T-helper 22 cell (primary cell): ENCODE measurements around the gene TLE6.
"Not testable (repeated sequence)": the region's sequence is repeated elsewhere in the genome, so short reads cannot be mapped to it uniquely, and the experiment has no call there.

Source experiments
- DNase-seq: peaks from one replicate; pipeline ENCODE4 v3.0.0-alpha.2; 2020; ENCODE audit warnings: low read depth

The TLE6 gene

GRCh38 chr19:3004522-3004921, 27.2 kb downstream of the TLE6 start:
- DNase-seq = no peak

GRCh38 chr19:3005345-3005744, 28.0 kb downstream of the TLE6 start:
- DNase-seq = no peak

GRCh38 chr19:3006075-3006767, 28.9 kb downstream of the TLE6 start:
- DNase-seq = no peak

DNA sequence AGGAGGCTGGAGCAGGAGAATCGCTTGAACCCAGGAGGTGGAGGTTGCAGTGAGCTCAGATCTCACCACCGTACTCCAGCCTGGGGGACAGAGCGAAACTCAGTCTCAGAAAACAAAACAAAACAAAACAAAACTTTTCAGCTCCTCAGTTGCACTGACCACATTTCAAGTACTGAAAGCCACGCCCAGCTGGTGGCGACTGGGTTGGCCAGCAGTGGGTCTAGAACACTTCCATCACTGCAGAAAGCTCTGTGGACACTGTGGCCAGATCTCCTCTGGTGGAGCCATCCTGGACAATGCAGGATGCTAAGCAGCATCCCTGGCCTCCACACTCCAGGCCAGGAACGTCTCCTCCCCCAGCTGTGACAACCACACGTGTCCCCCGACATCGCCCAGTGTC, 30.6 kb downstream of the TLE6 start:
- DNase-seq = no peak

- no peak for DNase-seq
Measured at GRCh38 chr19:3008994-3009393, 31.6 kb downstream of the TLE6 start.

DNA sequence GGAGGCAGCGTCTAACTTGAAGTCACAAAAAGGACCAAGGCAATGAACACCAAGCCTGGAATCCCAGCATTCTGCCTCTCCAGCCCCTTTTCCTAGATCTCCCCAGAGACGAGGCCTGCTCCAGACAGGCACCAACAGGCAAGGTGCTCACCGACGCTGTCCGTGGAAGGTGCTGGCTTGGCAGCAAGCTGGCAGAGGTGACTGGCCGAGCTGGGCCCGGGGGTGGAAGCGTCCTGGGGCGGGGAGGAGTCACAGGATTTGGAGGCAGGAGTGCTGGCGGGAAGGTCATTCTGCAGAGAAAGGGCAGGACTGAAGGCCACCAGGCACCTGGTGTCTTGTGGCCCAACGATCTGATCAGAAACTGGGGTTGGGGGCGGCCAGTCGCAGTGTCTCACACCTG, 33.5 kb downstream of the TLE6 start:
- no peak for DNase-seq

- not testable (repeated sequence) for DNase-seq
Measured at GRCh38 chr19:3012059-3012458, 34.7 kb downstream of the TLE6 start.

- no peak for DNase-seq
Measured at GRCh38 chr19:3012621-3013262, 35.4 kb downstream of the TLE6 start.

- no peak for DNase-seq
Measured at GRCh38 chr19:3013263-3013725, 35.9 kb downstream of the TLE6 start.

GRCh38 chr19:3014135-3014534, 36.8 kb downstream of the TLE6 start:
- DNase-seq = no peak

GRCh38 chr19:3015126-3016057, 38.0 kb downstream of the TLE6 start:
- no peak for DNase-seq

- DNase-seq = no peak
Measured at GRCh38 chr19:3017923-3018322, 40.6 kb downstream of the TLE6 start.

DNA sequence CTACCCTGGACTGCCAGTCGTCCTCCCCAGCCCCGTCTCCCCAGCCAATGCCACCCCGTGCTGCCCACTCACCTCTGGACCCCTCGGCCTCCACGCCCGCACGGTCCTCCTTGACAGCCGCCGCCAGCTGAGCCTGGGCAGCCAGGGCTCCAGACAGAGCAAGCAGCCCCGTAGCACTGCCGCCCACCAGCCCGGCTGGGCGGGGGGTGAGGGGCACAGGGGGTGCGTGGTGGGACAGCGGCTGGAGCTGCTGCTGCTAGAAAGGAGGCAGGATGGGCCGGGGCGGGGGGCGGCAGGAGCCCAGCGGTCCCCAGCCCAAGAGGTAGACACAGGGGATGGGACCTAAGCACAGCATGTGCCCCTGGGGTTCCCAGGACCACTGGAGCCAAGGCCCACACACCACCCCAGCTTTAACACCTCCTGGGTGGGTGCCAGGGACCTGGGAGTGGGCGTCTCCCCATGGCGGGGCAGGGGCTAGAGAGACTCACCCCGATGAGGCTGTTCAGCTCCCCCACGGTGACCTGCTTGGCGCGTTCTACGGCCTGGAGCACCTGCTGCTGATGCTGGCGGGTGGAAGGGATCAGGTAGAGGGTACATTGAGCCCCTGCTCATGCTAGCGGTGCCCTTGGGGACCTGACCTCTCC, 42.0 kb downstream of the TLE6 start:
- no peak for DNase-seq

DNA sequence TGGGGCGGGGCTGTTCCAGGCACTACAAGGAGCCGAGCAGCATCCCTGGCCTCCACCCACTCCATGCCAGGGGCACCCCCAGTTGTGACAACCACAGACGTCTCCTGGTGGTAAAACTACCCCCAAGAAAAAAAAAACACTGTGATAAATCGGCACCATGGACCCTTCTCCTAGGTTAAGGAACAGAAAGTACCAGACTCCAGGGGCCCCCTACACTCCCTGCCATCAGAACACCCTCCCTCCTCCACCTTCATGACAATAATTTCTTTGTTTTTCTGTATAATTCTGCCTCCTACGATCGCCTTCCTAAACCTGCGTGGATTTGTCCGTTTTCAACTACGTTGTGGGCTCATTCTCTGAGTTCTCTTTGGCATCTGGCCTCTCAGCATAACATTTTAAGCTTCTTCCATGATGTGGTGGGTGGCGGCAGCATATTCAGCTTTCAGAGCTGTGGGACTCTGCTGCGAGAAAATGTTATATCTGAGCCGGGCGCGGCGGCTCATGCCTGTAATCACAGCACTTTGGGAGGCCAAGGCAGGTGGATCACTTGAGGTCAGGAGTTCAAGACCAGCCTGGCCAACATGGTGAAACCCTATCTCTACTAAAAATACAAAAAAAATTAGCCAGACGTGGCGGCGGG, 43.1 kb downstream of the TLE6 start:
- no peak for DNase-seq

GRCh38 chr19:3024509-3024869, 47.1 kb downstream of the TLE6 start:
- DNase-seq = no peak

DNA sequence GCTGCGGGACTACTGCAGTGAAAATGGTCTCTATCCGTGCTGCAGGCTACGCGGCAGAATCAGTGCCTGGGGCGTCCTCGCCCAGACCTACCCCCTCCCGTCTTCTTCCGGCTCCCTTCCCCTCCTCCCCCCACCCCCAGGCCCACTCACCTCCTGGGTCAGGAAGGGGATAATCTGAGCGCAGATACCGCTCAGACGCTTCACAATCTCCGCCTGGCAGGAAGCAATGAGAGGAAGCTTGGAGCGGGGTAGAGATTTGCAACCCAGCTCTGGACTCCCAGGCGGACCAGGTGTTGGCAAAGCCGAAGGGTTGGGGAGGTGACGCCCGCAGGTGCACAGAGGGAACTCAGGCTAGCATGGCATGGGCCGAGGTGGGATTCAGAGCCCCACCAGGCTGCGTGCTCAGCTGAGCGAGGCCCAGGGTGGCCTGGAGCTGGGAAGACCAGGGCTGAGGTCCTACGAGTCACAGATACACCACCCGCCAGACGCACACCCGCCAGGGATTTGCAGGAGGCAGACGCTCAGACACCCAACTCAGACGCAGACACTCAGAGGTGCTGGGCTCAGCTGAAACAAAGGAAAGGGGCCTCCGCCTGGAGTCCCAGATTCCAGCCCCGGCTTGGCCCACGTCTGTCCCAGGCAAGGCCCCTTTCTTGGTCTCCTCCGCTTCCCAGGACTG, 47.6 kb downstream of the TLE6 start:
- DNase-seq = no peak

- no peak for DNase-seq
Measured at GRCh38 chr19:3025549-3025886, 48.2 kb downstream of the TLE6 start.

GRCh38 chr19:3026768-3027167, 49.4 kb downstream of the TLE6 start:
- no peak for DNase-seq

- DNase-seq = no peak
Measured at GRCh38 chr19:3027292-3027691, 49.9 kb downstream of the TLE6 start.

DNA sequence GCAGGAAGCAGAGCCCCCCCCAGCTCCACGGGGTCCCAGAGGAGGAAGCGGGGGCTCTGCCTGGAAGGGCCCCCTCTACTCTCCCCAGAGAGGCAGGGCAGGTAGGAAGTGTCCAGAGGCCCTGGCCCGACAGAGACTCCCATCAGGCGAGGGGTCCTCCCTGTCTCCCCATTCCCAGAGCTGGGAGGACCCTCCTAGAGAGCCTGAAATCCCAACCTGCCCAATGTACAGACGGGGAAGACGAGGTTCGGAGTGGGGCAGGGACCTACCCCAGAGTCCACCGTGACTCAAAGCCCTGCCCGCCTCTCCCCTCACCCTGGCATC, 50.6 kb downstream of the TLE6 start:
- no peak for DNase-seq

- DNase-seq = no peak
Measured at GRCh38 chr19:3028305-3029064, 51.1 kb downstream of the TLE6 start.
